ENCODE data around the gene SLC2A9. TPM values are rescaled to one million over a fixed set of nuclear protein-coding genes. Genes with fewer than 3 reads are reported as not detected.

Gene SLC2A9
- 0.68 and 0.72 TPM in 2 replicates for total RNA-seq
- polyA plus RNA-seq (2012), result 0.39 TPM

- no peak for DNase-seq (ENCODE audit: low read depth)
These were observed at the start of gene SLC2A9 for GRCh38 chr4:10020871-10021652. Gene SLC2A9, minus strand, starts transcription at chr4:10021497. Its CDS starts 68 bp downstream, at chr4:10021429.

GRCh38 chr4:10069075-10069642 is 47.9 kb upstream of the SLC2A9 start:
- no peak for DNase-seq (ENCODE audit: low read depth)

GRCh38 chr4:10066670-10067651 is 45.7 kb upstream of the SLC2A9 start:
- no peak for DNase-seq (ENCODE audit: low read depth)

GRCh38 chr4:10066206-10066605 is 44.9 kb upstream of the SLC2A9 start:
- DNase-seq (ENCODE audit: low read depth), result no peak

DNA sequence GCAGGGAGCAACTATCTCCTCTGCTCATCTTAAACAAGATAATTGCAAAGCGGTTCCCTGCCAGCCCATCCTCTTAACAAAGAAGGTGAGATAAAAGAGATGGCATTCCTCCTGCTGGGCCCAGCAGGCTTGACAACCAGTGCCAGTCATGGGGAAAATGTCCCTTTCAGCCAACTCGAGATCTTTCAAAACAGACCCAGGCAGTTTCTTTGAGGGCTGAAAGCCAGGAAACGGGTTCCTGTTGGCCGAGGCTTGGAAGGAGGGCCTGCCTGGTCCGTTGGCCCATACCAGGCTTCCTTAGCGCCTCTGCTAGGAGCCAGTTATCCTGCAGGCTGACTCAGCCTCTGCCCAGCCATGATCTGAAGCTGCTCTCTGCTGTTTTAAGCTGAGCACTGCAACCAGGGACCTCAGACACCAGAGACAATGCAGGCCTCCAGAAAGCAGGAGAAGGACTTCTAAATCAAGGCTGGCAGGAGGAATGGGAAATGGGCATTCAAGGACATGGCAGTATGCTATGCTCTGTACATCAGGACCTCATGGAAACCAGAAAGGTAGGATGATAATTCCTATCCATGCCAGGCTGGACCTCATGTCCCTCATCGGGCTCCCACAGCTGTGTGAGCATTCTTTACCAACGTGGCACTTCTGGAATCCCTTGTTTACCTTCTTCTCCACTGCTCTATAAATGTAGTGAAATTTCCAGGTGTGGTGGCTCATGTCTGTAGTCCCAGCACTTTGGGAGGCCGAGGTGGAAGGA is 42.4 kb upstream of the SLC2A9 start:
- DNase-seq (ENCODE audit: low read depth), result peak; percentile 68

DNA sequence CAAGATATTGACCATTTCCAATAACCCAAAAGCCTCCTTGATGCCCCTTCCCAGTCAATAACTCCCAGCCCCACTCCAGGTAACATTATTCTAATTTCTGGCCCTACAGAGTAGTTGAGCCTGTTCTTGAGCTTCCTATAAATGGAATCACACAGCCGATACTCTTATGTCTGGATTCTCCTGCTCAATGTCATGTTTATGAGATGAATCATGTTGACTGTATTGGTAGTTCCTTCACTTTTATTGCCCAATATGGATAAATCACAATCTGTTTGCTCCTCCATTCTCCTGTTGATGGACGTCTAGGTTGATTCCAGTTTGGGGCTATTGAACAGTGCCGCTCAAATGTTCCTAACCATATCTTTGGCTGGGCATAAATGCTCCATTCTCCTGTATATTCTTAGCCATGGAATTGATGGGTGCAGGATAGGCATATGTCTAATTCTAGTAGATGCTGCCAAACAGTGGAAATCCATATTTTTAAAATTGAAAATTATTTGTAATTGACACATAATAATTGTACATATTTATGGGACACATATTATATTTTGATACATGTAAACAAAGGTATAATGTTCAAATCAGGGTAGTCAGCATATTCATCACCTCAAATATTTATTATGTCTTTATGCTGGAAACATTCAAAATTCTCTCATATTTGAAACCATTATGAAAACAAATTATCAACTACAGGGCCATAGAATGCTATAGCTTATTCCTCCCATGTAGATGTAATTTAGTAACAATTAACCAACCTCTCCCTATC is 40.5 kb upstream of the SLC2A9 start:
- DNase-seq (ENCODE audit: low read depth), result no peak

GRCh38 chr4:10058371-10058770 is 37.1 kb upstream of the SLC2A9 start:
- no peak for DNase-seq (ENCODE audit: low read depth)

DNA sequence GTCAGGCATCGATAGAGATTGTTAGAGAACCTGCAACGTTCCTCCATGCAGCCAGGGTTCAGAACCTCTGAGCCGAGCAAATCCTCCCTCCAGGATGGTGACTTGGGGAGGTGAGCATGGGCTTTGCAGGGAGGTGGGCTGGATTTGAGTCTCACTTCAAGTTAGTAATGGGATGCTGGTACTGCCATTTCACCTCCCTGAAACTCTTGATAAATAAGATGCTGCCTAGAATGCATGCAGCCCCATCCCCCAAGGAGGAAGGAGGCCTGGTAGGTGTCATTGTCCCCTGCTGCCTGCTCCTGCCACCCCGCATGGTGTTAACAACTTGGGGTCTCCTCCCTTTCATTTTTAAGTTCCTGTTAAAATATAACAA is 35.7 kb upstream of the SLC2A9 start:
- no peak for DNase-seq (ENCODE audit: low read depth)

- no peak for DNase-seq (ENCODE audit: low read depth)
These were observed 35.2 kb upstream of the SLC2A9 start for GRCh38 chr4:10056334-10057022.

GRCh38 chr4:10055871-10056270 is 34.6 kb upstream of the SLC2A9 start:
- no peak for DNase-seq (ENCODE audit: low read depth)

DNA sequence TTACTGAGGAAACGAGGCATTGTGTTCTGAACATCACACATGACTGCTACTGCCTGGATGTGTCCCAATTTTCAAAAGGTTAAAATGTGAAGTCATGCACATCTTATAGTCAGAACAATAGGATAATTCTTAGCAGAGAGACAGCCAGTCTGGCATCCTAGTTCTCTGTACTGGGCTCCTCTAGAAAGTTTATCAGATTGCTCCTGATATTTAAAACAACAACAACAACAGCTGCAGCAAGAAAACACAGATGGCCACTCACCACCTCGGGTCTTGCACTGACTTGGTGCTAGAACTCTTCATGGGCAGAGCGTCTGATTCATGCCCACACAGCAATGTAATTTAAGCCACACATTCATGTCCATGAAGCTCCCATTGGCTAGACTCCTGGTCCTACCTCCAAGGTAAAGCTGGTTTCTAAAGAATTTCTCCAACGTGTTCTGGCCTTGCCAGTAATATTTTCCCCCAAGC is 33.3 kb upstream of the SLC2A9 start:
- DNase-seq (ENCODE audit: low read depth), result peak; percentile 52

- no peak for DNase-seq (ENCODE audit: low read depth)
These were observed 32.5 kb upstream of the SLC2A9 start for GRCh38 chr4:10053635-10054453.

GRCh38 chr4:10051517-10052135 is 30.3 kb upstream of the SLC2A9 start:
- DNase-seq (ENCODE audit: low read depth), result no peak

DNA sequence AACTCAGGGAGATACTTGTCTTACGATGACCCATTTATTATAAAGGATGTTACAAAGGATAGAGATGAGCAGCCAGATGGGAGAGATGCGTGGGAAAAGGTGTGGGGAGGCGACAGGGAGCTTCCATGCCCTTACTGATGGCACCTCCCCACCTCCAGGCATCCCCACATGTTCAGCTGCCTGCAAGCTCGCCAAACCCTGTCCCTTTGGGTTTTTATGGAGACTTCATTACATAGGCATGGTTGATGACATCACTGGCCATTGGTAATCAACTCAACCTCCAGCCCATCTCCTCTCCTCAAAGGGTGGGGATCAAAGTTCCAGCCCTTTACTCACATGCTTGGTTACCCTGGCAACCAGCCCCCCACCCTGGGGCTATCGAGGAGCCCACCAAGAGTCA is 29.4 kb upstream of the SLC2A9 start:
- no peak for DNase-seq (ENCODE audit: low read depth)

- no peak for DNase-seq (ENCODE audit: low read depth)
These were observed 29.0 kb upstream of the SLC2A9 start for GRCh38 chr4:10050261-10050661.

DNA sequence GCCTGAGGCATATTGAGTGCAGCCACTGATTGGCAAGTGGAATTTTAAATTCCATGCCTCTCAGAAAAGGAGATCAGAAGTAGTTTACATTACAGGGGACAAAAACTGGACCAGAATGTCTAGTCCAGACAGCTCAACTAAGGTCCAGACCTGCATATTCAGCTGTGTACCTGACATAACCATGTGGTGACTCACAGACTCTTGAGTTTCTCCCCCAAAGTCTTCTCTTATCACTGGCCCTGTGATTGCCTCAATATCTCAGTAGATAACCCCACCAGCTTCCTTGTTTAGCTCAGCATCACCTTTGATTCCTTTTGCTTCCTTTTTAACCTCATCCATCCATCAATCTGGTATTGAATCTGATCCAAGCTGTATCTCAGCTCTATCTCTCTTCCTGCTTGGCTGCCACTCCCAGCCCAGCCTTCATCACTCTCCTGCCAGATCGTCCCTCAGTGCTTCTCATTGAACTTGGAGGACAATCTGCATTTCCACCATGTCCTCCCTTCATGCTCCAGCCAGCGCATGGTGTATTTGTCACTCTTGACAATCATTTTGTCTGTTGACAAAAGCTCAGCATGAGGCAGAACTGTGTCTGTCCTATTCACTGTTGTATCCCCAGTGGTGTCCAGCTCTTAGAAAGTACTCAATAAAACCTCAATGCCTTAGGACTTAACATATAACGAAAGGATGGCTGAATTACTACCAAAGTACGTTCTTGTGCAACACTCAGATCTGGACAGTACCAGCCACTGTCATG is 27.8 kb upstream of the SLC2A9 start:
- no peak for DNase-seq (ENCODE audit: low read depth)

- DNase-seq (ENCODE audit: low read depth), result no peak
These were observed 26.7 kb upstream of the SLC2A9 start for GRCh38 chr4:10047967-10048366.
